Naive thymus-derived CD8-positive, alpha-beta T cell (primary cell): Measurements from ENCODE around the gene PRKCI. TPM values are rescaled to one million over a fixed set of nuclear protein-coding genes. Genes with fewer than 3 reads are reported as not detected.

Experiments used
- polyA plus RNA-seq, 3 donors: library from polyadenylated mRNA; unstranded; fragments of 300-500 nt; fragmentation: Illumina TruSeq; gene quantifications; one replicate each; pipeline ENCODE4 v1.2.3, GENCODE V29; 2021
- total RNA-seq, 8 experiments: library from RNA in 2 of 8; stranded (reverse) in 2 of 8; gene quantifications; one replicate each; pipeline ENCODE4 v1.2.3 and lab custom pipeline; 2021 to 2026

PRKCI gene
- total and polyA plus RNA-seq, 5 experiments from 2014 or later = 10.8 to 27.8 (median 15.0) TPM

Other genes starting within 250 kb of the PRKCI start
- 10 to 100 TPM; 17.1 to 19.5 TPM for gene GPR160, start 184.4 kb upstream of the PRKCI start, total RNA-seq
- 10 to 100 TPM; 12.5 to 18.3 (median 16.9) TPM for gene GPR160, start 184.4 kb upstream of the PRKCI start, polyA plus RNA-seq
- 100 to 1,000 TPM; 166 to 187 TPM for gene PHC3, start 40.7 kb upstream of the PRKCI start, total RNA-seq
- 10 to 100 TPM; 34.5 to 54.8 (median 38.8) TPM for gene PHC3, start 40.7 kb upstream of the PRKCI start, polyA plus RNA-seq
- 10 to 100 TPM; 55.7 to 67.2 TPM for gene SKIL, start 135.3 kb downstream of the PRKCI start, total RNA-seq
- gene SKIL, start 135.3 kb downstream of the PRKCI start, polyA plus RNA-seq = 1 to 10 TPM; 2.5 to 6.6 (median 2.9) TPM
- under 1 TPM in 1 of 2 experiments, not detected in 1; 0.19 TPM for gene CLDN11, start 196.4 kb downstream of the PRKCI start, total RNA-seq
- gene CLDN11, start 196.4 kb downstream of the PRKCI start, polyA plus RNA-seq = not detected